Ascending aorta (tissue), 2 donors: ENCODE measurements around the gene PADI2. TPM values are rescaled to one million over a fixed set of nuclear protein-coding genes. Genes with fewer than 3 reads are reported as not detected.

Experiments used
- DNase-seq, 2 donors: peaks; one replicate each; pipeline ENCODE4 v3.0.0-alpha.2; 2019; ENCODE audit warnings: low spot score in 2 of 2
- H3K27ac ChIP-seq, 2 donors: fragments of 200-600 bp; sonication (generic); one replicate each; pipeline ENCODE4 v1.5.1; 2016 to 2017; ENCODE audit warnings: mild to moderate bottlenecking in 1 of 2
- H3K27me3 ChIP-seq: fragments of 200-600 bp; sonication (generic); one replicate; pipeline ENCODE4 v1.5.1; 2017
- H3K36me3 ChIP-seq, 2 donors: fragments of 200-600 bp; sonication (generic); one replicate each; pipeline ENCODE4 v1.5.1; 2016
- H3K4me1 ChIP-seq, 2 donors: fragments of 200-600 bp; sonication (generic); one replicate each; pipeline ENCODE4 v1.5.1; 2016 to 2017; ENCODE audit warnings: mild to moderate bottlenecking in 1 of 2
- H3K4me3 ChIP-seq, 2 donors: fragments of 200-600 bp; sonication (generic); one replicate each; pipeline ENCODE4 v1.5.1; 2016 to 2017; ENCODE audit warnings: mild to moderate bottlenecking in 1 of 2
- H3K9me3 ChIP-seq, 2 donors: fragments of 200-600 bp; sonication (generic); one replicate each; pipeline ENCODE4 v1.5.1; 2016
- intact Hi-C: fragments of 100-400 bp; cut with DNase I; formaldehyde crosslinking; loops from one replicate; pipeline ENCODE4 v1.15.1; 2023
- total RNA-seq: library from RNA; depleted of rRNA; stranded (reverse); fragments of >200 nt; gene quantifications from one replicate; pipeline ENCODE4 v1.1.0, GENCODE V29; 2016
- TF ChIP-seq, protein P1 (sequence below), 3 experiments: fragments of 200-600 bp in 2 of 3; fragments of 450-650 bp in 1 of 3; sonication (generic) in 2 of 3; IDR thresholded peaks; one replicate each; pipeline ENCODE4 v1.5.1; 2016 to 2019; ENCODE audit warnings: antibody characterized with exemption in 3 of 3, mild to moderate bottlenecking in 1 of 3, moderate library complexity in 1 of 3

PADI2 gene
- total RNA-seq, 1 donor from 2014 or later, result 0.21 TPM

DNA sequence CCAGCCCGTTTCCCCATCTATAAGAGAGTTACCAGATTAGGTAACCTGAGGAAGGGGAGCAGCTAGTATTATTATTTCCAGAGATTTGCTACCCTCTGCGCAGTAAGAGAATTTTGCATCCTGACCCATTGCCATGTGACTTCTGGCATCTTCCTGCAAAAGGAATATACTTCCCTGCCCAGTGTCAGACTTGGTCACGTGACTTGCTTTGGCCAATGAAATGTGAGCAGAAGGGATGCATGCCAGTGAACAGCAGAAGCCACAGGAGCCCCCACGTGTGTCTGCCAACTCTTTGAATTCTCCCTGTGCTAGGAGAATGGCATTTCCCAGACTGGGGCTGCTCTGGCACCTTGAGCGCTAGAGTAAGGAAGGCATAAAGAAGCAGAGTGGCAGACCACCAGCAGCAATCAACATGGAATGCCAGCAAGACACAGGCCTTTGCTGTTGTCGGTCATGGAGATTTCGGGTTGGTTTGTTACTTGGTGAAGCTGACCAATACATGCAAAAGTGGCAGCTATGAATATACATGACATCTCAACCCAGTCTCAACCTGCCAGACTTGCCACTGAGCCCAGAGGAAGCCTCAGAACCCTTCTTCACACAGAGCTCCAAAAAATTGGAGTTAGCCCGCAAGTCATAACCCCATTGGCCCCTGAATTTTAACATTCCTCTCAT, 39.0 kb downstream of the PADI2 start:
- H3K4me3 ChIP-seq, result no peak overlapping the region
- no peaks in the 10 kb centered on the region for H3K27me3 ChIP-seq
- no peaks in the 10 kb centered on the region for H3K36me3 ChIP-seq
- intact Hi-C loops, result no loop called here
- H3K27ac ChIP-seq, result no peak overlapping the region
- H3K9me3 ChIP-seq, result no peaks in the 10 kb centered on the region
- no peaks in the 10 kb centered on the region for H3K4me1 ChIP-seq
- DNase-seq, result no peak
- TF ChIP-seq, protein P1, sequence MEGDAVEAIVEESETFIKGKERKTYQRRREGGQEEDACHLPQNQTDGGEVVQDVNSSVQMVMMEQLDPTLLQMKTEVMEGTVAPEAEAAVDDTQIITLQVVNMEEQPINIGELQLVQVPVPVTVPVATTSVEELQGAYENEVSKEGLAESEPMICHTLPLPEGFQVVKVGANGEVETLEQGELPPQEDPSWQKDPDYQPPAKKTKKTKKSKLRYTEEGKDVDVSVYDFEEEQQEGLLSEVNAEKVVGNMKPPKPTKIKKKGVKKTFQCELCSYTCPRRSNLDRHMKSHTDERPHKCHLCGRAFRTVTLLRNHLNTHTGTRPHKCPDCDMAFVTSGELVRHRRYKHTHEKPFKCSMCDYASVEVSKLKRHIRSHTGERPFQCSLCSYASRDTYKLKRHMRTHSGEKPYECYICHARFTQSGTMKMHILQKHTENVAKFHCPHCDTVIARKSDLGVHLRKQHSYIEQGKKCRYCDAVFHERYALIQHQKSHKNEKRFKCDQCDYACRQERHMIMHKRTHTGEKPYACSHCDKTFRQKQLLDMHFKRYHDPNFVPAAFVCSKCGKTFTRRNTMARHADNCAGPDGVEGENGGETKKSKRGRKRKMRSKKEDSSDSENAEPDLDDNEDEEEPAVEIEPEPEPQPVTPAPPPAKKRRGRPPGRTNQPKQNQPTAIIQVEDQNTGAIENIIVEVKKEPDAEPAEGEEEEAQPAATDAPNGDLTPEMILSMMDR (IDR thresholded peaks at IDR 0.05), result no peak

GRCh38 chr1:17078991-17079868, 40.0 kb downstream of the PADI2 start:
- TF ChIP-seq, protein P1 (IDR thresholded peaks at IDR 0.05), result no peak
- H3K36me3 ChIP-seq, result no peaks in the 10 kb centered on the region
- intact Hi-C loops, result no loop called here
- no peak overlapping the region for H3K27ac ChIP-seq
- no peaks in the 10 kb centered on the region for H3K4me1 ChIP-seq
- DNase-seq, result no peak
- H3K4me3 ChIP-seq, result no peak overlapping the region
- no peaks in the 10 kb centered on the region for H3K9me3 ChIP-seq
- H3K27me3 ChIP-seq, result no peaks in the 10 kb centered on the region

DNA sequence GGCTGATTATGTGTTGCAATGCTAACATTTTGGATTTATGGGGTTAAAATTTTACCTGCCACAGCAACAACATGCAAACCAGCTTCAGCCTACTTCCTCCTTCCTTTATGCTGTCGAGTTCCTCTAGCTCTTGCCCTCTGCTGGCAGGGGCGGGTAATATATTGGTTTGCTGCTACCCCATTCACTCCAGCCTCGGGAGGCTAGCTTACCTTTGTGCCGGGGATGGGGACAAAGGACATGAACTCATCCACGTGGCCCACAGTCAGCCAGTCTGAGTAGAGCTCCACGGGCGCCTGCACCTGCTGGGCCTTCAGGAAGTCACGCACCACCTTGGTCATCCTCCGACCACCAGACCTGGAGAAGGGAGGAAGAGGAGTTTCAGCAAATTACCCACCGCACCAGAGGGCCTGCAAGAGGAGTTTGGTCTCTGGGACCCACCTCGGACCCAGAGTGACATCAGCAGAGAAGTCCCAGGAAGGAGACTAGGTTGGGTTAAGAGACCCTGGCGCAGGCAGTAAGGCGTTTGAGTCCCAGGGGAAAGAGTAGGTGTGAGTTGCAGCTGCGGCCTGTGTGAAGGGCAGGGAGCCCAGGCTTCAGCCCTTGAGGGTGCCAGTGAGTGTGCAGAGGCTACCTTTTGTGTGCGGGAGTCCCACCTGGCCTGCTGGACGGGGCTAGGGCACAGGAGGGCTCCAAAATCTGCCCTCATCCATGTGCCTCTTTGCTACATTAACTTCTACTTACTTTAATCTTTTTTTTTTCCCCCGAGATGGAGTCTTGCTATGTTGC, 43.6 kb downstream of the PADI2 start:
- no peak overlapping the region for H3K27ac ChIP-seq
- no peaks in the 10 kb centered on the region for H3K9me3 ChIP-seq
- TF ChIP-seq, protein P1 (IDR thresholded peaks at IDR 0.05), result no peak
- H3K27me3 ChIP-seq, result no peaks in the 10 kb centered on the region
- no peaks in the 10 kb centered on the region for H3K4me1 ChIP-seq
- intact Hi-C loops, result no loop called here
- no peak for DNase-seq
- H3K4me3 ChIP-seq, result no peak overlapping the region
- H3K36me3 ChIP-seq, result no peaks in the 10 kb centered on the region

GRCh38 chr1:17071794-17072193, 47.5 kb downstream of the PADI2 start:
- no peak for DNase-seq
- H3K27ac ChIP-seq, result no peak overlapping the region
- no peaks in the 10 kb centered on the region for H3K9me3 ChIP-seq
- intact Hi-C loops, result no loop called here
- TF ChIP-seq, protein P1 (IDR thresholded peaks at IDR 0.05), result no peak
- no peaks in the 10 kb centered on the region for H3K36me3 ChIP-seq
- H3K27me3 ChIP-seq, result no peaks in the 10 kb centered on the region
- H3K4me3 ChIP-seq, result no peak overlapping the region
- H3K4me1 ChIP-seq, result no peaks in the 10 kb centered on the region

DNA sequence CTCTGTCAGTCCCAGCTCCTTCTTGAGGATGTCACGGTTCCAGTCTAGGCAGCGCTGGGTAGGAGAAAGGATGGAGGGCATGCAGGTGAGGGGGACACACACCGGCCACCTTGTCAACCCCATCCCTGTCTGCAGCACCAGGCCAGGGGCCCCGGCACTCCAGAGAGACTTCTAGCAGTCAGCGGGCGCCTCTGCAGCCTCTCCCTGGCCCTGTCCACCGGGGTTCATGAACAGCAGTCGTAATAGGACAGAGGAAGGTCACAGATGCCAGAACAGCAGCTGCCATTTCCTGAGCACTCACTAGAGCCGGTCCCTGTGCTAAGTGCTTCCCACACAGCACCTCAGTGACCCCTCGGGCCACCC, 49.1 kb downstream of the PADI2 start:
- Histone ChIP-seq H3K36me3 (no peaks in the 10 kb centered on the region), H3K27me3 (no peaks in the 10 kb centered on the region), H3K9me3 (peaks cover 0 to 2% of the 10 kb centered on the region in 2 donors), H3K27ac (no peak overlapping the region), H3K4me3 (no peak overlapping the region), H3K4me1 (no peaks in the 10 kb centered on the region)
- TF ChIP-seq, protein P1 (IDR thresholded peaks at IDR 0.05), result no peak
- DNase-seq, result no peak
- intact Hi-C loops, result no loop called here
